GM12865 (cell line): ENCODE measurements around the gene JADE1.

Experiments used
- DNase-seq: peaks from one replicate; pipeline ENCODE4 v3.0.0; 2010; ENCODE audit warnings: low read depth
- H3K4me3 ChIP-seq: 2 replicates; pipeline ENCODE4 v1.5.1; 2011; ENCODE audit warnings: mild to moderate bottlenecking, low read depth, low read length, control low read depth
- CTCF ChIP-seq: IDR thresholded peaks from 2 replicates; pipeline ENCODE4 v1.5.1; 2011; ENCODE audit warnings: low read length, control low read depth, low read depth, inconsistent platforms; ENCODE audit not compliant: insufficient read depth; ENCODE audit errors: missing control alignments

JADE1 gene

GRCh38 chr4:128793859-128794672, 15.4 kb upstream of the JADE1 start:
- peak; percentile 26 for DNase-seq
- no peak overlapping the region for H3K4me3 ChIP-seq
- no peak for TF ChIP-seq CTCF

GRCh38 chr4:128796934-128797333, 12.6 kb upstream of the JADE1 start:
- DNase-seq: no peak
- TF ChIP-seq CTCF: no peak
- H3K4me3 ChIP-seq: no peak overlapping the region

DNA sequence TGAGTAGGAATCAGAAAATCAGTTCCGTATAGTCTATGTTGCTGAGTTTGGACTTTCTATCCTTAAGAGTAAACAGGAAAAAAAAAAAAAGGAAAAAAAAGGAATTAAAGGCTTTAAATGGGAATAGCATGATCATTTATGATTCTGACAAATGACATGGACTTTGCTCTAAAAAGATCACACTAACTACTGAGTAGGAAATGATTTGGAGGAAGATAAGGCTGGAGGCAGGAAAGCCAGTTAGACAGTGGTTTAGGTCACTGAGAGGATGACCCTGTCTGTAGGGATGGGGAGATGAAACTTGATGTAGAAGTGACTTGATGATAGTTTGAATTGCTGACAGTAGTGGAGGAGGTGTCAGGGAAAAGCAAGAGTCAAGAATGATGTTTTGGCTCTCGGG, 9.2 kb upstream of the JADE1 start:
- no peak overlapping the region for H3K4me3 ChIP-seq
- no peak for TF ChIP-seq CTCF
- no peak for DNase-seq

DNA sequence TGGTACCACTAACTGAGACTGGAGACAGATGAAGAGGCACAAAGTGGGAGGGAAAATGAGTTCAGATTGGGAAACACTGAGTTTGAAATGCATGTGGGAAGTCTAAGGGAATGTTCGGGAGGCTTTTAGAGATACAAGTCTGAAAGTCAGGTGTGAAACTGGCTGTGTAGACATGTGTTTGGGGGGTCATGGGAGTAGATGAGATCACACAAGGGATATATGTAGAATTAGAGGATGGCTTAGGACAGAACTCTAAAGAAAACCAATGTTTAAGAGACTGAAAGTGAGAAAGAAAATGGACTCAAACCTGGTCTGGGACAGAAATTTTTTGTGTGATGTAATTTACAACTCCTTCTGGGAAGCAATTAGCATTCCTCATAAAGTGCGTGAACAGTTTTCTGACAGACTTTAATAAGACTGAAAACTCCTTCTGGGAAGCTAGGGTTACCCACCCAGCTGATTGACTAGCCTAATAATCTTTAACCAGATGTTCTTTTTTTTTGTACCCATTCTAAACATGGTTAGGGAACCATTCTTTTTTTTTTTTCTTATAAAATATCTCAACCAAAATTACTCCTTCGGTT, 8.7 kb upstream of the JADE1 start:
- TF ChIP-seq CTCF: no peak
- no peak overlapping the region for H3K4me3 ChIP-seq
- DNase-seq: no peak

DNA sequence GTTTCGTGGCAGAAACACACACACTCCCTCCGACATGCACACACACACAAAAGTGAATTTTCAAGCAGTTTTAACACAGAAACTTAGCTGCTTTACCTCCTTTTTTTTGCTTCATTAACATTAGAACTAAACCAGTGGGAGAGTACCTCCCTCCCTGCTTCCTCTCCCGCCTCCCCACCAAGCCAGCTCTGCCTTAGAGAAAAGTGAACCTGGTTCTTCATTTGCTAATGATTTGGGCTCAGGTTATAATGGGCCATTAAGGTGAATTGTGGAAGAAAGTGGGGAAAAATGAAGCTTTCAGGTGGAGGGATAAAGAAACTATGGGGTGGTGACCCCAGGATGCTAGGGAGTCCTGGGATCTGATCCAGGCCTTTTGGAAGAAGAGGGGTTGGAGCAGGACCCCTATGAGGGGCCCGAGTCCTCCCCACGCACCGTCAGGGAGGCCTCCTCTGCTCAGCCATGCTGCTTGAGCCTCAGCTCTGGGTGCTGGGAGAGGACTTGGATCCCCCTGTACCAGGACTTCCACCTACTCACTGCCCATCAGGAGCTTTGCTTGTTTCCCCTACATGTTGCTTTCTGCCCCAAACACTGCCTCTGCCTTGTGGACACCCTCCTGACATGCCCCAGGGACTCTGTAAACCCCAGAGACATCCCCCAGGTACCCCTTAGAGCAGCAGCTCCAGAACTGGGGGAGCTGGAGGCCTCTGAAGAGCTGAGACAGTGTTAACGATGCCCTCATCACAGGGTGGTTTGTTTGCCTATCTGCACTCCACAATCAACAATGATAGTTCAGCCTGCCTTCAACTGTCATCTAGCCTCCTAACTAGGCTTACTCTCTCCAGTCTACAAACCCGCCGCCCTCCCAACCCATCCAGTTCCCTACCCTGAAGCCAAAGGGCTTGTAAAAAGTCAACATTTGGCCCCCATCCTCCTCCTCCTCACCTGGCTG, 6.5 kb upstream of the JADE1 start:
- no peak overlapping the region for H3K4me3 ChIP-seq
- TF ChIP-seq CTCF: no peak
- no peak for DNase-seq

GRCh38 chr4:128803783-128804182, 5.7 kb upstream of the JADE1 start:
- TF ChIP-seq CTCF: no peak
- peak overlapping the region; percentile 11; the same call in 1 of the 2 replicates for H3K4me3 ChIP-seq
- peak; percentile 82 for DNase-seq
